HCT116 (cell line): ENCODE data around the gene DNM3.

Source experiments
- CTCF ChIP-seq, 3 experiments: fragments of 200-600 bp in 1 of 3; sonication (generic) in 1 of 3; IDR thresholded peaks in 2 of 3; conservative IDR thresholded peaks in 1 of 3; 2 replicates each; pipeline ENCODE4 v1.5.1; 2012 to 2017; ENCODE audit warnings: low read depth in 2 of 3, low read length in 2 of 3, antibody characterized with exemption in 1 of 3, borderline replicate concordance in 1 of 3, control low read depth in 1 of 3, mild to moderate bottlenecking in 1 of 3, mixed read lengths in 1 of 3, mixed run types in 1 of 3, moderate library complexity in 1 of 3; ENCODE audit not compliant: insufficient read depth in 1 of 3
- FOSL1 ChIP-seq: IDR thresholded peaks from 2 replicates; pipeline ENCODE4 v1.6.1; 2012; ENCODE audit warnings: low read depth
- POLR2AphosphoS5 ChIP-seq: IDR thresholded peaks from 2 replicates; pipeline ENCODE4 v1.6.1; 2011; ENCODE audit warnings: mild to moderate bottlenecking, low read depth, low read length, moderate library complexity
- SP1 ChIP-seq: IDR thresholded peaks from 2 replicates; pipeline ENCODE4 v1.6.1; 2012; ENCODE audit warnings: low read depth
- YY1 ChIP-seq: IDR thresholded peaks from 2 replicates; pipeline ENCODE4 v1.6.1; 2011; ENCODE audit warnings: low read length, low read depth, moderate library complexity, mild to moderate bottlenecking; ENCODE audit not compliant: insufficient replicate concordance; ENCODE audit errors: extremely low read depth

- TF ChIP-seq SP1 (no peak), CTCF (IDR thresholded peaks at IDR 0.05 in 2 of 3, conservative IDR thresholded peaks at IDR 0.05 in 1 of 3; ENCODE audit: borderline replicate concordance in 1 of 3, insufficient read depth in 1 of 3, low read depth in 2 of 3, low read length in 2 of 3) (no peak), FOSL1 (no peak), POLR2AphosphoS5 (no peak), YY1 (no peak)
Measured at GRCh38 chr1:172308142-172308541, 466.8 kb downstream of the DNM3 start.
